HG02981 (cell line): ENCODE results near the gene TP53TG3B.
"Not testable (repeated sequence)": the region's sequence is repeated elsewhere in the genome, so short reads cannot be mapped to it uniquely, and the experiment has no call there.

Experiments
- ATAC-seq: cut with Tn5 transposase; IDR thresholded peaks from one replicate; pipeline ENCODE4 v1.9.1; 2021; ENCODE audit warnings: mild to moderate bottlenecking, moderate library complexity; ENCODE audit not compliant: unreplicated experiment

TP53TG3B gene

DNA sequence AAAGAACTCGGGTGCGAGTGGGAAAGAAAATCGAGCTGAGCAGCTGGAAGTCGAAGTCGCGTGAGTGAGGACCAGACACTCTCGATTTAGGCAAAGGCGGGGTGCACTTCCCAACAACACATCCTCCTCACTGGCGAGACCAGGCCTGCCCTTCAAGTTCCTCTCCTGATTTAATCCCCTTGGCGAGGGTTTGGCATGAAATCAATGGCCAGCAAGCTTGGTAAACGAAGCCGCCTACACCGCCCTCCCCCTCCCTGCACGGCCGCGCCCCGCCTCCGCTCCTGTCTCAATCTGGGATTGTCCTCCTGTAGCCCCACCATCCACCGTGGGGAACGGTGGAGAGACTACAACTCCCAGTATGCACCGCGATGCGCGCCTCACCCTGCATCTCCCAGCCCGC is at the start of gene TP53TG3B:
TSS of gene TP53TG3B (plus strand) at position 301 of the 400 bp plus-strand sequence. CDS start at position 369, 68 bp downstream.
- ATAC-seq = not testable (repeated sequence)

GRCh38 chr16:33336226-33337012 is 24.2 kb upstream of the TP53TG3B start:
- not testable (repeated sequence) for ATAC-seq

DNA sequence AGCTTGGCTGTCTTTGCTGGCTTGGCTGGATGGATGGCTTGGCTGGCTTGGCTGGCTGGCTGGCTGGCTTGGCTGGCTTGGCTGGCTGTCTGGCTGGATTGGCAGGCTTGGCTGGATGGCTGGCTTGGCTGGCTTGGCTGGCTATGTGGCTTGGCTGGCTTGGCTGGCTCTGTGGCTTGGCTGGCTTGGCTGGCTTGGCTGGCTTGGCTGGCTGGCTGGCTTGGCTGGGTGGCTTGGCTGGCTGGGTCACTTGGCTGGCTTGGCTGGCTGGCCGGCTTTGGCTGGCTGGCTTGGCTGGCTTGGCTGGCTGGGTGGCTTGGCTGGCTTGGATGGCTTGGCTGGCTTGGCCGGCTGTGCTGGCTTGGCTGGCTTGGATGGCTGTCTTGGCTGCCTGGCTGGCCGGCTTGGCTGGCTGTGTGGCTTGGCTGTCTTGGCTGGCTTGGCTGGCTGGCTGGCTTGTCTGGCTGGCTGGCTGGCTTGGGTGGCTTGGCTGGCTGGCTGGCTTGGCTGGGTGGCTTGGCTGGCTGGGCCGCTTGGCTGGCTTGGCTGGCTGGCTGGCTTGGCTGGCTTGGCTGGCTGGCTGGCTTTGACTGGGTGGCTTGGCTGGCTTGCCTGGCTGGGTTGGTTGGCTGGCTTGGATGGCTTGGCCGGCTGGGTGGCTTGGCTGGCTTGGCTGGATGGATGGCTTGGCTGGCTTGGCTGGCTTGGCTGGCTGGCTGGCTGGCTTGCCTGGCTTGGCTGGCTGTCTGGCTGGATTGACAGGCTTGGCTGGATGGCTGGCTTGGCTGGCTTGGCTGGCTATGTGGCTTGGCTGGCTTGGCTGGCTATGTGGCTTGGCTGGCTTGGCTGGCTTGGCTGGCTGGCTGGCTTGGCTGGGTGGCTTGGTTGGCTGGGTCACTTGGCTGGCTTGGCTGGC is 22.8 kb upstream of the TP53TG3B start:
- ATAC-seq = not testable (repeated sequence)

DNA sequence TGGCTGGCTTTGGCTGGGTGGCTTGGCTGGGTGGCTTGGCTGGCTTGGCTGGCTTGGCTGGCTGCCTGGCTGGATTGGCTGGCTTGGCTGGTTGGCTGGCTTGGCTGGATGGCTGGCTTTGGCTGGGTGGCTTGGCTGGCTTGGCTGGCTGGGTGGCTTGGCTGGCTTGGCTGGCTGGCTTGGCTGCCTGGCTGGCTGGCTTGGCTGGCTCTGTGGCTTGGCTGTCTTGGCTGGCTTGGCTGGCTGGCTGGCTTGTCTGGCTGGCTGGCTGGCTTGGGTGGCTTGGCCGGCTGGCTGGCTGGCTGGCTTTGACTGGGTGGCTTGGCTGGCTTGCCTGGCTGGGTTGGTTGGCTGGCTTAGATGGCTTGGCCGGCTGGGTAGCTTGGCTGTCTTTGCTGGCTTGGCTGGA is 22.1 kb upstream of the TP53TG3B start:
- not testable (repeated sequence) for ATAC-seq

GRCh38 chr16:33339093-33340061 is 21.3 kb upstream of the TP53TG3B start:
- ATAC-seq = not testable (repeated sequence)
